ENCODE data around the gene UNC13A. TPM values are rescaled to one million over a fixed set of nuclear protein-coding genes. Genes with fewer than 3 reads are reported as not detected.
"Not testable (repeated sequence)": the region's sequence is repeated elsewhere in the genome, so short reads cannot be mapped to it uniquely, and the experiment has no call there.

The UNC13A gene
- total RNA-seq, 3 donors from 2014 or later (not counting 1 experiment from before 2014, with no cell fraction given) = not detected

DNA sequence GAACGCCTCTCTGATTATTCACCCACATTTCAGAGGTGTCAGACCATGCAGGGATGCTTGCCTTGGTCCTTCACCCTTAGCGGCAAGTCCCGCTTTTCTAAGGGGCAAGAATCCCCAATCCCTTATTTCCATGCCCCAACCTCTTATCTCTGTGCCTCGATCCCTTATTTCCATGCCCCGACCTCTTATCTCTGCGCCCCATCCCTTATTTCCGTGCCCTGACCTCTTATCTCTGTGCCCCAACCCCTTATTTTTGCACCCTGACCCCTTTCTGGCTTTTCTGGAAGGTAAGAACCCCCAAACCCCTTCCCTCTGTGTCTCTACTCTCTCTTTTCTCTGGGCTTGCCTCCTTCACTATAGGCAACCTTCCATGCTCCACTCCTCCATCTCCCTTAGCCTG is 93.9 kb downstream of the UNC13A start:
- H3K27me3 ChIP-seq (ENCODE audit: control insufficient read depth, insufficient read depth, low read length); H3K27ac Mint-ChIP-seq; DNase-seq; H3K36me3 ChIP-seq (ENCODE audit: control insufficient read depth, insufficient read depth, low read length); intact Hi-C loops (cut with micrococcal nuclease); ATAC-seq; H3K9me3 ChIP-seq (ENCODE audit: control insufficient read depth, insufficient read depth, low read length); H3K27ac ChIP-seq (ENCODE audit: low read length); H3K9me3 Mint-ChIP-seq; H3K4me1 Mint-ChIP-seq; H3K4me1 ChIP-seq (ENCODE audit: control insufficient read depth, insufficient read depth, low read length); H3K36me3 Mint-ChIP-seq; H3K4me3 Mint-ChIP-seq; H3K4me3 ChIP-seq (ENCODE audit: low read length): not testable (repeated sequence)
- peaks cover 2 to 12% of the 10 kb centered on the region in 2 donors for H3K27me3 Mint-ChIP-seq (ENCODE audit: low read depth in 2 of 2)
- 73% methylated on average over 7 of the region's 7 CpGs for WGBS (ENCODE audit: insufficient coverage)

DNA sequence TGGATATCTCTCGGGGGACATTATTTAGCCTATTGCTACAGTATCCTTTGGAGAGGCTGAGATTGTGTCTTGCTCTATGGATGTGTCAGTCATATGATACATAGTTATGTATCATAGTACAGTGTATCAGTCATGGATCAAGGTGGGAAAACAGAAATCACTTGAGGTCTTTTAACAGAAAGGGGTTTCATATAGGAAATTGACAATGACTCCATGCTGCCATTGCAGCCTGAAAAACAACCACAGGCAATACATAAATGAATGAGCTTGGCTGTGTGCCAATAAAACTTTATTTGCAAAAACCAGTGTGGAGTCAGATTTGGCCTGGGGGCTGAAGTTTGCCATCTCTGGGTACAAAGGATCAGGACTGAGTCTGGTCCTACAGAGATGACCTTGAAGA is 97.3 kb downstream of the UNC13A start:
- H3K4me1 ChIP-seq (ENCODE audit: control insufficient read depth, insufficient read depth, low read length) = no peaks in the 10 kb centered on the region
- no peaks in the 10 kb centered on the region for H3K9me3 ChIP-seq (ENCODE audit: control insufficient read depth, insufficient read depth, low read length)
- H3K27me3 ChIP-seq (ENCODE audit: control insufficient read depth, insufficient read depth, low read length) = no peaks in the 10 kb centered on the region
- Mint-ChIP-seq H3K4me1 (no peaks in the 10 kb centered on the region), H3K27me3 (ENCODE audit: low read depth in 2 of 2) (peaks cover 2 to 12% of the 10 kb centered on the region in 2 donors), H3K27ac (no peak overlapping the region), H3K9me3 (no peaks in the 10 kb centered on the region), H3K4me3 (no peak overlapping the region), H3K36me3 (no peaks in the 10 kb centered on the region)
- TF ChIP-seq, protein P1, sequence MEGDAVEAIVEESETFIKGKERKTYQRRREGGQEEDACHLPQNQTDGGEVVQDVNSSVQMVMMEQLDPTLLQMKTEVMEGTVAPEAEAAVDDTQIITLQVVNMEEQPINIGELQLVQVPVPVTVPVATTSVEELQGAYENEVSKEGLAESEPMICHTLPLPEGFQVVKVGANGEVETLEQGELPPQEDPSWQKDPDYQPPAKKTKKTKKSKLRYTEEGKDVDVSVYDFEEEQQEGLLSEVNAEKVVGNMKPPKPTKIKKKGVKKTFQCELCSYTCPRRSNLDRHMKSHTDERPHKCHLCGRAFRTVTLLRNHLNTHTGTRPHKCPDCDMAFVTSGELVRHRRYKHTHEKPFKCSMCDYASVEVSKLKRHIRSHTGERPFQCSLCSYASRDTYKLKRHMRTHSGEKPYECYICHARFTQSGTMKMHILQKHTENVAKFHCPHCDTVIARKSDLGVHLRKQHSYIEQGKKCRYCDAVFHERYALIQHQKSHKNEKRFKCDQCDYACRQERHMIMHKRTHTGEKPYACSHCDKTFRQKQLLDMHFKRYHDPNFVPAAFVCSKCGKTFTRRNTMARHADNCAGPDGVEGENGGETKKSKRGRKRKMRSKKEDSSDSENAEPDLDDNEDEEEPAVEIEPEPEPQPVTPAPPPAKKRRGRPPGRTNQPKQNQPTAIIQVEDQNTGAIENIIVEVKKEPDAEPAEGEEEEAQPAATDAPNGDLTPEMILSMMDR (IDR thresholded peaks at IDR 0.05) = no peak
- no peak overlapping the region for H3K27ac ChIP-seq (ENCODE audit: low read length)
- H3K36me3 ChIP-seq (ENCODE audit: control insufficient read depth, insufficient read depth, low read length) = no peaks in the 10 kb centered on the region
- no peak overlapping the region for H3K4me3 ChIP-seq (ENCODE audit: low read length)
- no peak for ATAC-seq
- WGBS (ENCODE audit: insufficient coverage) = 88% methylated on average over 1 of the region's 1 CpG
- no peak for DNase-seq
- intact Hi-C loops (cut with micrococcal nuclease) = no loop called here

DNA sequence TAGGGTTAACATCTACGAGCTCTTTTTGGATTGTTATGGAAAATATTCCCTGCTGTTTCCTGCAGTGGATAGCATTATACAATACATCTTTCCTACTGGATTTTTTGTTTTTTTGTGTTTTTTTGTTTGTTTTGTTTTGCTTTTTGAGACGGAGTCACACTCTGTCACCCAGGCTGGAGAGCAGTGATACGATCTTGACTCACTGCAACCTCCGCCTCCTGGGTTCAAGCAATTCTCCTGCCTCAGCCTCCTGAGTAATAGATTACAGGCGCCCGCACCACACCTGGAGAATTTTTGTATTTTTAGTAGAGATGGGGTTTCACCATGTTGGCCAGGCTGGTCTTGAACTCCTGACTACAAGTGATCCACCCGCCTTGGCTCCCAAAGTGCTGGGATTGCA is 102.8 kb downstream of the UNC13A start:
- H3K9me3 Mint-ChIP-seq; ATAC-seq; H3K27me3 ChIP-seq (ENCODE audit: control insufficient read depth, insufficient read depth, low read length); H3K36me3 Mint-ChIP-seq; H3K4me3 Mint-ChIP-seq; H3K9me3 ChIP-seq (ENCODE audit: control insufficient read depth, insufficient read depth, low read length); intact Hi-C loops (cut with micrococcal nuclease); H3K4me1 ChIP-seq (ENCODE audit: control insufficient read depth, insufficient read depth, low read length); H3K27ac ChIP-seq (ENCODE audit: low read length); H3K4me3 ChIP-seq (ENCODE audit: low read length); H3K27me3 Mint-ChIP-seq (ENCODE audit: low read depth in 2 of 2); H3K27ac Mint-ChIP-seq; DNase-seq; H3K4me1 Mint-ChIP-seq: not testable (repeated sequence)
- 93% methylated on average over 6 of the region's 7 CpGs for whole genome bisulfite sequencing (ENCODE audit: insufficient coverage)
- peaks cover 19% of the 10 kb centered on the region for H3K36me3 ChIP-seq (ENCODE audit: control insufficient read depth, insufficient read depth, low read length)

DNA sequence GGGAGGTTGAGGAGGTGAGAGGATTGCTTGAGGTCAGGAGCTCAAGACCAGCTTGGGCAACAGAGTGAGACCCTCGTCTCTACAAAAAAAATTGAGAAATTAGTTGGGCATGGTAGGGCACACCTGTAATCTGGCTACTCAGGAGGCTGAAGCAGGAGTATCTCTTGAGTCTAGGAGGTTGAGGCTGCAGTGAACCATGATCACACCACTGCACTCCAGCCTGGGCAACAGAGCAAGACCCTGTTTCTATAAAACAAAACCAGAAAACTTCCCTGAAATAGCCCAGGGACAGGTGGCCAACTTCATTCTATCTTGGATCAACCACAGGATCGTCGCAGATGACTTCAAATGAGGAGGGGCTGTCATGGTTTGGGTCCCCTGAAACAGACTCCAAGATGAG is 104.0 kb downstream of the UNC13A start:
- intact Hi-C loops (cut with micrococcal nuclease) = no loop called here
- Mint-ChIP-seq H3K36me3 (no peaks in the 10 kb centered on the region), H3K27ac (no peak overlapping the region), H3K4me1 (peaks cover 0 to 15% of the 10 kb centered on the region in 2 donors), H3K4me3 (no peak overlapping the region), H3K27me3 (ENCODE audit: low read depth in 2 of 2) (no peaks in the 10 kb centered on the region), H3K9me3 (no peaks in the 10 kb centered on the region)
- no peak for DNase-seq
- TF ChIP-seq, protein P1 (IDR thresholded peaks at IDR 0.05) = no peak
- ATAC-seq = no peak
- no peak overlapping the region for H3K27ac ChIP-seq (ENCODE audit: low read length)
- H3K4me1 ChIP-seq (ENCODE audit: control insufficient read depth, insufficient read depth, low read length) = no peaks in the 10 kb centered on the region
- no peaks in the 10 kb centered on the region for H3K9me3 ChIP-seq (ENCODE audit: control insufficient read depth, insufficient read depth, low read length)
- H3K4me3 ChIP-seq (ENCODE audit: low read length) = no peak overlapping the region
- H3K36me3 ChIP-seq (ENCODE audit: control insufficient read depth, insufficient read depth, low read length) = peaks cover 30% of the 10 kb centered on the region
- no peaks in the 10 kb centered on the region for H3K27me3 ChIP-seq (ENCODE audit: control insufficient read depth, insufficient read depth, low read length)
- 73% methylated on average over 3 of the region's 3 CpGs for WGBS (ENCODE audit: insufficient coverage)

DNA sequence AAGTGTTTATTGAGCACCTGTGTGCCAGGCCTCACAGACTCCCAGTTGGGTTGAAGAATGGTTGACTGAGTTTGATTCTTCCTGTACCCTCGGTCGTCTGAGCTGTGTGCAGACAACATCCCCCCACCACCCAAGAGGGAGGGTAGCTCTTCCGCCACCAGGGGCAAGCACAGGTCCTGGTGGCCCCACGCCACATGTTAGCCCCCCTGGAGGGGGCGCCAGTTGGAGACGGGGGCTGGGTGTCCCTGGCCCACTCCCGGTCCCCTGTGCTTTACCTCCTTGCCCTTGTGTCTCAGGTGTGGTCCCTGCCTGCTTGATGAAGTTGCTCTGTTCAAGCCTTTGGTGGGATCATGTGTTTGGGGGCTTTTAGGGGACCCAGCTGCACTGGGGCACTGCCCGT is 105.5 kb downstream of the UNC13A start:
- Histone ChIP-seq H3K4me3 (ENCODE audit: low read length) (no peak overlapping the region), H3K27me3 (ENCODE audit: control insufficient read depth, insufficient read depth, low read length) (no peaks in the 10 kb centered on the region), H3K9me3 (ENCODE audit: control insufficient read depth, insufficient read depth, low read length) (no peaks in the 10 kb centered on the region), H3K36me3 (ENCODE audit: control insufficient read depth, insufficient read depth, low read length) (peaks cover 37% of the 10 kb centered on the region), H3K27ac (ENCODE audit: low read length) (no peak overlapping the region), H3K4me1 (ENCODE audit: control insufficient read depth, insufficient read depth, low read length) (no peaks in the 10 kb centered on the region)
- H3K9me3 Mint-ChIP-seq = no peaks in the 10 kb centered on the region
- H3K36me3 Mint-ChIP-seq = no peaks in the 10 kb centered on the region
- no peak overlapping the region for H3K27ac Mint-ChIP-seq
- H3K4me1 Mint-ChIP-seq = peaks cover 0 to 16% of the 10 kb centered on the region in 2 donors
- 75% methylated on average over 8 of the region's 8 CpGs for WGBS (ENCODE audit: insufficient coverage)
- DNase-seq (no peak), ATAC-seq (no peak)
- no peak overlapping the region for H3K4me3 Mint-ChIP-seq
- H3K27me3 Mint-ChIP-seq (ENCODE audit: low read depth in 2 of 2) = no peaks in the 10 kb centered on the region
- intact Hi-C loops (cut with micrococcal nuclease) = no loop called here
- TF ChIP-seq, protein P1 (IDR thresholded peaks at IDR 0.05) = no peak

Data from natural killer cell (primary cell).